ENCODE data around the gene CYP24A1.
"Not testable (repeated sequence)": the region's sequence is repeated elsewhere in the genome, so short reads cannot be mapped to it uniquely, and the experiment has no call there.

The CYP24A1 gene

GRCh38 chr20:54133434-54134427 lies 40.1 kb downstream of the CYP24A1 start:
- DNase-seq = no peak

GRCh38 chr20:54132612-54133433 lies 41.0 kb downstream of the CYP24A1 start:
- DNase-seq = peak; percentile 6

- DNase-seq = no peak
Measured at GRCh38 chr20:54131675-54132611, 41.8 kb downstream of the CYP24A1 start.

- DNase-seq = not testable (repeated sequence)
Measured at GRCh38 chr20:54131125-54131524, 42.7 kb downstream of the CYP24A1 start.

GRCh38 chr20:54129350-54129749 lies 44.4 kb downstream of the CYP24A1 start:
- no peak for DNase-seq

GRCh38 chr20:54127855-54128574 lies 45.8 kb downstream of the CYP24A1 start:
- DNase-seq = no peak

GRCh38 chr20:54126806-54127655 lies 46.8 kb downstream of the CYP24A1 start:
- no peak for DNase-seq

GRCh38 chr20:54126328-54126727 lies 47.5 kb downstream of the CYP24A1 start:
- DNase-seq = not testable (repeated sequence)

- DNase-seq = no peak
Measured at GRCh38 chr20:54123587-54124180, 50.1 kb downstream of the CYP24A1 start.

GRCh38 chr20:54122681-54123586 lies 50.9 kb downstream of the CYP24A1 start:
- DNase-seq = no peak

- no peak for DNase-seq
Measured at GRCh38 chr20:54122189-54122588, 51.6 kb downstream of the CYP24A1 start.

GRCh38 chr20:54119744-54120143 lies 54.0 kb downstream of the CYP24A1 start:
- DNase-seq = no peak

- DNase-seq = no peak
Measured at GRCh38 chr20:54118220-54119001, 55.4 kb downstream of the CYP24A1 start.

- no peak for DNase-seq
Measured at GRCh38 chr20:54116550-54117235, 57.1 kb downstream of the CYP24A1 start.

- DNase-seq = no peak
Measured at GRCh38 chr20:54115172-54115854, 58.5 kb downstream of the CYP24A1 start.

- no peak for DNase-seq
Measured at GRCh38 chr20:54114109-54114508, 59.7 kb downstream of the CYP24A1 start.

- DNase-seq = no peak
Measured at GRCh38 chr20:54113566-54113965, 60.2 kb downstream of the CYP24A1 start.
